ENCODE measurements around the gene ARHGAP26. TPM values are rescaled to one million over a fixed set of nuclear protein-coding genes. Genes with fewer than 3 reads are reported as not detected.

Gene ARHGAP26
- total RNA-seq, 4 donors from 2014 or later, result 35.0 to 72.2 (median 44.0) TPM

DNA sequence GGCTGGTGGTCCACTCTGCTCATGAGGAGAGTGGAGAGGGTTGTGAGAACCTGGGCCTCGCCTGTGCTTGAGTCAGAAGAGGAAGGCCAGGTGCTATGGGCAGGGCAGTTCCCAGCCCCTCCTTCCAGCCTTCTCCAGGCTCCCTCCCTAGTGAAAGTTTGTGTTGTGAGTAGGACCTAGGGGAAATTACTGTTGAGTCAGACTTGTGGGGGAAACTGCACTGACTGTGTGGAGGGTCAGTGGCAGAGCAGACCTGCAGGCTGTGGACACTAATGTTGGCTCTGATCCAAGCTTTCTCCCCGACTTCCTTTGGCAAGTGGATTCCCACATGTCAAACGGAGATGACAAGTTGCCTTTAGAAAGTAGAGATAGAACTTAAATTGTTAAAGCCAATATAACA lies 102.6 kb downstream of the ARHGAP26 start:
- TF ChIP-seq, protein P1, sequence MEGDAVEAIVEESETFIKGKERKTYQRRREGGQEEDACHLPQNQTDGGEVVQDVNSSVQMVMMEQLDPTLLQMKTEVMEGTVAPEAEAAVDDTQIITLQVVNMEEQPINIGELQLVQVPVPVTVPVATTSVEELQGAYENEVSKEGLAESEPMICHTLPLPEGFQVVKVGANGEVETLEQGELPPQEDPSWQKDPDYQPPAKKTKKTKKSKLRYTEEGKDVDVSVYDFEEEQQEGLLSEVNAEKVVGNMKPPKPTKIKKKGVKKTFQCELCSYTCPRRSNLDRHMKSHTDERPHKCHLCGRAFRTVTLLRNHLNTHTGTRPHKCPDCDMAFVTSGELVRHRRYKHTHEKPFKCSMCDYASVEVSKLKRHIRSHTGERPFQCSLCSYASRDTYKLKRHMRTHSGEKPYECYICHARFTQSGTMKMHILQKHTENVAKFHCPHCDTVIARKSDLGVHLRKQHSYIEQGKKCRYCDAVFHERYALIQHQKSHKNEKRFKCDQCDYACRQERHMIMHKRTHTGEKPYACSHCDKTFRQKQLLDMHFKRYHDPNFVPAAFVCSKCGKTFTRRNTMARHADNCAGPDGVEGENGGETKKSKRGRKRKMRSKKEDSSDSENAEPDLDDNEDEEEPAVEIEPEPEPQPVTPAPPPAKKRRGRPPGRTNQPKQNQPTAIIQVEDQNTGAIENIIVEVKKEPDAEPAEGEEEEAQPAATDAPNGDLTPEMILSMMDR (IDR thresholded peaks at IDR 0.05; ENCODE audit: low read depth), result no peak

DNA sequence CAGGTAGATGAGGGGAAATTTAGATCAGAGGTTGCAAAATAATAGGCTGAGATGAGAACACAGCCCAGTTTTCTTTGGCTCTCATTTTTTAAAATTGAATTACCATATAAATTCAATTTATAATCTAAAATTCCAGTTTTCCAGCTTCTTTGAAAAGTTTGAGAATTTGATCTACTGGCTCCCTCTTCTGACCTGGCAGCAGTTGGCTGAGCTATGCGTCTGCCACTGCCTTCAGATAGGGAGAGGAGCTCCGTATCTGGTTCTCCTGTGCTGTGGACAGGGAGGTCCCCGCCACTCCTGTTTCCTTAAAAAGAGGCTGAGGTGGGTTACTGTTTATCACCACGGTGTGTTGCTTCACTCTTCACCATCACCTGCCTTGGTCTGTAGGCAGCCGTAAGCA lies 103.7 kb downstream of the ARHGAP26 start:
- TF ChIP-seq, protein P1 (IDR thresholded peaks at IDR 0.05; ENCODE audit: low read depth), result no peak

DNA sequence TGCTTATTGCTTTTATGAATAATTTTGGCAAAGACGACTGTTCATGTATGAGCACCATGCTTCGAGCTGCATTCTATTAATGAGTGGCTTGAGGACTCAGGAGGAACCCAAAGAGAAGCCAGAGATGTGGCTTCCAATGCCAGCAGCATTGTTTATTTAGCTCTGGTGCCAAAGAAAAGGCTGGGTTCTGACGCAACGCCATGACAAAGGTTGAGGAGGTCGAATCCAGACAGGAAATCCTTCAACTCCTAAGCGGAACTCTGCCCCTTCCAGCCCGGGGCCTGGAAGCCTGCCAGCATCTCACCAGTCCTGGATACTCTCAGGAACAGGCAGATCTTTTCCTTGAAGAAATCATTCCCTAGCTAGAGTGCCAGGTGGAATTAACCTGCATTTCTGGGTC lies 104.4 kb downstream of the ARHGAP26 start:
- TF ChIP-seq, protein P1 (IDR thresholded peaks at IDR 0.05; ENCODE audit: low read depth), result no peak

DNA sequence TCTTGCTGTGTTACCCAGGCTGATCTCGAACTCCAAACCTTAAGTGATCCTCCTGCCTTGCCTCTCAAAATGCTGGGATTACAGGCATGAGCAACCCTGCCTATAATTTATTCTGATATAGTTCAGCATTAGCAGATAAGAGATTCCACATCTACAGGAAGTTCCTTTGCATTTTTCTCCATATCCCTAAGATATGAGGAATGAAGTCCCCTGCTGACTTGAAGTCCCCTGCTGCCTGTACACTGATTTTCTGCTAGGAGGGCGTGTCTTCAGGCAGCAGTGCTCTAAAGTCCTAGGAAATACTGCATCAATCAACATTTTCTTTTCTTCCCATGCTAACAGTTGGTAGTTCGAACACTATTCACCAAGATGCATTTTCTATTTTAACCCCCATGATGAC lies 105.8 kb downstream of the ARHGAP26 start:
- TF ChIP-seq, protein P1 (IDR thresholded peaks at IDR 0.05; ENCODE audit: low read depth), result no peak

DNA sequence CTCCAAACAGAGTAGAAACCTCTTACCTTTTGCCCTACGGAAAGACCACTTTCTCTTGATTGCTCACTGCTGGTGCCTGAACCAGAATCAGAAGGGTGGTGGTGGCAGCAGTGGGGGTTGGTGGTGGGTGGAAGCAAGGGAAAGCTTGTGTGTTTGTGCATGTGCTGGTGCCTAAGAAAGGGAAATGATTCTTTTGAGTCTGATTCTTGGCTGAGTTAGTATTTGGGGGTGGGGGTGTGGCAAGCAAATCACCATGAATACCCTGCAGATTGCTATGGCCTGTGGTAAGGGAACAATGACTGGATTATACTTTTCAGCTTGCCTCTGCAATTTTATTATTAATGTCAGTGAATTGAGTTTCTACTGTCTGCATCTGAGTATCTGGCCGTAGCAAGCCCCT lies 106.6 kb downstream of the ARHGAP26 start:
- TF ChIP-seq, protein P1 (IDR thresholded peaks at IDR 0.05; ENCODE audit: low read depth), result no peak

DNA sequence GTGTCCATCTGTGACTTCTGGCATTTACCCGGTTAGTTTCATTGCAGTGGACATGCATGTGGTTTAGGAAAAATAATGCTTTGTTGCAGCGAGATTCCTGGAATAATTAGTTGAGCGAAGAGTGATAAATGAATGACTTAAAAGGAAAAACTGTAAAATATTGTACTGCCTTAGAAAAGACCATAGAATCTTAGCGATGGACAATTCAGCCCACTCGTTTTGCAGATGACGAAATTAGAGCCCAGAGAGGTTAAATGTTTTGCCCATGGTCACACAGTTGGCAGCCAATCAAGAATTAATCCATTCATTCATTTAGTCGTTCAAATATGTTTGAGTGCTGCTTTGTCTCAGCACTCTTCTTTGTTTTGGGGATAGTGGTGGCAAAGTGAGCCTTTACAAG lies 107.9 kb downstream of the ARHGAP26 start:
- TF ChIP-seq, protein P1 (IDR thresholded peaks at IDR 0.05; ENCODE audit: low read depth), result no peak

DNA sequence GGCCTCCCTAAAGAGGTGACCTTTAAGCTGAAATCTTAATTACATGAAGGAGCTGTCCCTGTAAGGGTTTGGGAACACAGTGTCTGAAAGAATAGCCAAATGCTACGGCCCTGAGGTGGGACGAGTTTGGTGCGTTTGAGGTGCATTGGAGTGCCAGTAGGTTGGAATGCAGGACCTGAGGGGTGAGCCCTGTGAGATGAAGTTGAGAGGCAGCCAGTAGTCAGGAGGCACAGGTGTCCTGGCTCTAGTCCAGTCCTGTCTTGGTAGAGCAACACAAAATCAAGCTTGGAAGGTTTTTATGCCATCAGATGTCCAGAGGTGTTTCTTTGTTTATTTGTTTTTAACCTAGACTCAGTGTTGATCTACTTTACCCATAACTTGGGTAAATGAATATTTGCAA lies 108.5 kb downstream of the ARHGAP26 start:
- TF ChIP-seq, protein P1 (IDR thresholded peaks at IDR 0.05; ENCODE audit: low read depth), result no peak
